DMS53 (cell line): ENCODE measurements around the gene ANO6.

Experiments used
- DNase-seq: peaks from one replicate; lab custom pipeline; 2025; lab: John Stamatoyannopoulos, UW

ANO6 gene

GRCh38 chr12:45279931-45280830 lies 64.3 kb downstream of the ANO6 start:
- DNase-seq: no peak

- no peak for DNase-seq
Observed at GRCh38 chr12:45281994-45282393, 66.1 kb downstream of the ANO6 start.

GRCh38 chr12:45282411-45282810 lies 66.5 kb downstream of the ANO6 start:
- DNase-seq: no peak

- DNase-seq: peak; percentile 44
Observed at GRCh38 chr12:45284096-45284901, 68.4 kb downstream of the ANO6 start.

- DNase-seq: peak; percentile 20
Observed at GRCh38 chr12:45285717-45286116, 69.8 kb downstream of the ANO6 start.

- no peak for DNase-seq
Observed at GRCh38 chr12:45286621-45287020, 70.7 kb downstream of the ANO6 start.

GRCh38 chr12:45289245-45290215 lies 73.6 kb downstream of the ANO6 start:
- DNase-seq: no peak

GRCh38 chr12:45290216-45290605 lies 74.3 kb downstream of the ANO6 start:
- peak; percentile 44 for DNase-seq

GRCh38 chr12:45291518-45291917 lies 75.6 kb downstream of the ANO6 start:
- no peak for DNase-seq

GRCh38 chr12:45292486-45293195 lies 76.7 kb downstream of the ANO6 start:
- DNase-seq: no peak

GRCh38 chr12:45294906-45295305 lies 79.0 kb downstream of the ANO6 start:
- no peak for DNase-seq

- DNase-seq: no peak
Observed at GRCh38 chr12:45296046-45296586, 80.2 kb downstream of the ANO6 start.

GRCh38 chr12:45298047-45298446 lies 82.2 kb downstream of the ANO6 start:
- no peak for DNase-seq

- peak; percentile 44 for DNase-seq
Observed at GRCh38 chr12:45298721-45299692, 83.1 kb downstream of the ANO6 start.

- DNase-seq: no peak
Observed at GRCh38 chr12:45302621-45303369, 86.9 kb downstream of the ANO6 start.

GRCh38 chr12:45303945-45304344 lies 88.0 kb downstream of the ANO6 start:
- DNase-seq: peak; percentile 56

GRCh38 chr12:45304514-45305178 lies 88.8 kb downstream of the ANO6 start:
- no peak for DNase-seq

GRCh38 chr12:45305907-45306306 lies 90.0 kb downstream of the ANO6 start:
- no peak for DNase-seq
